ENCODE data around the gene PHACTR3. TPM values are rescaled to one million over a fixed set of nuclear protein-coding genes. Genes with fewer than 3 reads are reported as not detected.

PHACTR3 gene
- total and polyA plus RNA-seq, 4 donors = 0.14 to 0.42 (median 0.17) TPM

DNA sequence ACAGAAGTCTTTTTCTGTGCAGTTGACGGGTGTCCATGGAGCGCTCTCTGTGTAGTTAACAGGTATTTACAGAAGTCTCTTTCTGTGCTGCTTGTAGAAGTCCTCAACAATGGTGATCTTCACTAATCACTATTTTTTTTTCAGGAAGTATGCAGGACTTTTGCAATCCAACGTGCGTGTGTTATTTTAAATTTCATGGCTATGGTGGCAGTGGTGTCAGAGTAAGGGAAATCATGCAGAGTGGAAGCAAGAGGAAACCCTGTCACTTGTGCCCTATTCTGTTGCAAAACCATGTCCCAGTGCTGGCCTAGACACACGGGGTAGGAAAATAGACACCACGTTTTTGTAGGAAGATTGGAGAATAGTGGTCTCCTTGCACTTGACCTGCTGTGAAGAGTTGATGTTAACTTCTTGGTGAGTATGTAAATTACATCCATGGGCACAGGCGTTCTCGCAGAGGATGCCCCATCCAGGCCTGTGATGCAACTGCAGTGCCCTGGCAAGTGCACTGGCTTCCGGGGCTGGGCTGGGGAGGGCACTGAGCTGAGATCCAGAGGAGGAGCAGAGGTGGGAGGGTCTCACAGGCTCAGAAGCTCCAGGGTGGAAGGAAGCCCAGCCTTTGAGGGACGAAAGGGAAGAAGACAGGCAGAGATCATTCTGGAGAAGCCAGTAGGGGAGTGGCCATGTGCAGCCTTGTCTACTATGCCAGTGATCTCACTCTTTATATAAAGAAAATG lies 182.6 kb downstream of the PHACTR3 start:
- peaks cover 0 to 3% (median 2%) of the 10 kb centered on the region in 4 donors for H3K9me3 ChIP-seq (ENCODE audit: control insufficient read depth in 4 of 4, low read length in 3 of 4)
- H3K9ac ChIP-seq (ENCODE audit: low read depth in 1 of 2, low read length in 2 of 2) = no peak overlapping the region
- H3K27me3 ChIP-seq (ENCODE audit: control insufficient read depth in 4 of 4, insufficient read depth in 4 of 4, low read length in 3 of 4) = no peaks in the 10 kb centered on the region
- 58% methylated on average over 10 of the region's 10 CpGs for WGBS
- TF ChIP-seq FOXA2 (IDR thresholded peaks at IDR 0.05) = no peak
- TF ChIP-seq, protein P1, sequence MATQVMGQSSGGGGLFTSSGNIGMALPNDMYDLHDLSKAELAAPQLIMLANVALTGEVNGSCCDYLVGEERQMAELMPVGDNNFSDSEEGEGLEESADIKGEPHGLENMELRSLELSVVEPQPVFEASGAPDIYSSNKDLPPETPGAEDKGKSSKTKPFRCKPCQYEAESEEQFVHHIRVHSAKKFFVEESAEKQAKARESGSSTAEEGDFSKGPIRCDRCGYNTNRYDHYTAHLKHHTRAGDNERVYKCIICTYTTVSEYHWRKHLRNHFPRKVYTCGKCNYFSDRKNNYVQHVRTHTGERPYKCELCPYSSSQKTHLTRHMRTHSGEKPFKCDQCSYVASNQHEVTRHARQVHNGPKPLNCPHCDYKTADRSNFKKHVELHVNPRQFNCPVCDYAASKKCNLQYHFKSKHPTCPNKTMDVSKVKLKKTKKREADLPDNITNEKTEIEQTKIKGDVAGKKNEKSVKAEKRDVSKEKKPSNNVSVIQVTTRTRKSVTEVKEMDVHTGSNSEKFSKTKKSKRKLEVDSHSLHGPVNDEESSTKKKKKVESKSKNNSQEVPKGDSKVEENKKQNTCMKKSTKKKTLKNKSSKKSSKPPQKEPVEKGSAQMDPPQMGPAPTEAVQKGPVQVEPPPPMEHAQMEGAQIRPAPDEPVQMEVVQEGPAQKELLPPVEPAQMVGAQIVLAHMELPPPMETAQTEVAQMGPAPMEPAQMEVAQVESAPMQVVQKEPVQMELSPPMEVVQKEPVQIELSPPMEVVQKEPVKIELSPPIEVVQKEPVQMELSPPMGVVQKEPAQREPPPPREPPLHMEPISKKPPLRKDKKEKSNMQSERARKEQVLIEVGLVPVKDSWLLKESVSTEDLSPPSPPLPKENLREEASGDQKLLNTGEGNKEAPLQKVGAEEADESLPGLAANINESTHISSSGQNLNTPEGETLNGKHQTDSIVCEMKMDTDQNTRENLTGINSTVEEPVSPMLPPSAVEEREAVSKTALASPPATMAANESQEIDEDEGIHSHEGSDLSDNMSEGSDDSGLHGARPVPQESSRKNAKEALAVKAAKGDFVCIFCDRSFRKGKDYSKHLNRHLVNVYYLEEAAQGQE (IDR thresholded peaks at IDR 0.05) = no peak
- H3K27ac ChIP-seq (ENCODE audit: low read depth in 1 of 2, low read length in 2 of 2) = no peak overlapping the region
- H3K4me3 ChIP-seq (ENCODE audit: low read depth in 1 of 3, low read length in 3 of 3) = no peak overlapping the region
- no peaks in the 10 kb centered on the region for H3K36me3 ChIP-seq (ENCODE audit: control insufficient read depth in 4 of 4, insufficient read depth in 3 of 4, low read depth in 1 of 4, low read length in 3 of 4)
- peak; percentile 17 for DNase-seq (ENCODE audit: low spot score)
- H3K4me1 ChIP-seq (ENCODE audit: control insufficient read depth in 4 of 4, insufficient read depth in 4 of 4, low read length in 3 of 4) = no peaks in the 10 kb centered on the region

DNA sequence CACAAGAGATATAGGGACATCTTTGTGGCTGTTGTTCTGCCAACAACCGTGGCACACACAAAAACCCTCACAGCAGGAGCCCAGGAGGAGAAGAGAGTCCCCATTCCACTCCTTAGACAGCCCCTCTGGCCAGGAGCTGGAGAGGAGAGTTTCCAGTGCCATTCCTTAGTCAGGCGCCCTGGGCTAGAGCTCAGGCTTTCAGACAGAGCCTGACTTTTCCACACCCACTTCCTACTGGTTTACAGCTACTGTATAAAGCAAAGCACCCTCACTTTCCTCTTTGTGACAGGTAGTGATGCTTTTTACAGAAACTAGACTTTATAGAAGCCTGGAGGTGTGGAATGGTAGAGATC lies 183.2 kb downstream of the PHACTR3 start:
- no peak for DNase-seq (ENCODE audit: low spot score)
- H3K27me3 ChIP-seq (ENCODE audit: control insufficient read depth in 4 of 4, insufficient read depth in 4 of 4, low read length in 3 of 4) = no peaks in the 10 kb centered on the region
- no peak overlapping the region for H3K27ac ChIP-seq (ENCODE audit: low read depth in 1 of 2, low read length in 2 of 2)
- WGBS = 44% methylated on average over 2 of the region's 2 CpGs
- H3K36me3 ChIP-seq (ENCODE audit: control insufficient read depth in 4 of 4, insufficient read depth in 3 of 4, low read depth in 1 of 4, low read length in 3 of 4) = no peaks in the 10 kb centered on the region
- H3K4me3 ChIP-seq (ENCODE audit: low read depth in 1 of 3, low read length in 3 of 3) = no peak overlapping the region
- TF ChIP-seq, protein P2, sequence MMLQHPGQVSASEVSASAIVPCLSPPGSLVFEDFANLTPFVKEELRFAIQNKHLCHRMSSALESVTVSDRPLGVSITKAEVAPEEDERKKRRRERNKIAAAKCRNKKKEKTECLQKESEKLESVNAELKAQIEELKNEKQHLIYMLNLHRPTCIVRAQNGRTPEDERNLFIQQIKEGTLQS (IDR thresholded peaks at IDR 0.05) = no peak
- TF ChIP-seq, protein P3, sequence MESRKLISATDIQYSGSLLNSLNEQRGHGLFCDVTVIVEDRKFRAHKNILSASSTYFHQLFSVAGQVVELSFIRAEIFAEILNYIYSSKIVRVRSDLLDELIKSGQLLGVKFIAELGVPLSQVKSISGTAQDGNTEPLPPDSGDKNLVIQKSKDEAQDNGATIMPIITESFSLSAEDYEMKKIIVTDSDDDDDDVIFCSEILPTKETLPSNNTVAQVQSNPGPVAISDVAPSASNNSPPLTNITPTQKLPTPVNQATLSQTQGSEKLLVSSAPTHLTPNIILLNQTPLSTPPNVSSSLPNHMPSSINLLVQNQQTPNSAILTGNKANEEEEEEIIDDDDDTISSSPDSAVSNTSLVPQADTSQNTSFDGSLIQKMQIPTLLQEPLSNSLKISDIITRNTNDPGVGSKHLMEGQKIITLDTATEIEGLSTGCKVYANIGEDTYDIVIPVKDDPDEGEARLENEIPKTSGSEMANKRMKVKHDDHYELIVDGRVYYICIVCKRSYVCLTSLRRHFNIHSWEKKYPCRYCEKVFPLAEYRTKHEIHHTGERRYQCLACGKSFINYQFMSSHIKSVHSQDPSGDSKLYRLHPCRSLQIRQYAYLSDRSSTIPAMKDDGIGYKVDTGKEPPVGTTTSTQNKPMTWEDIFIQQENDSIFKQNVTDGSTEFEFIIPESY (IDR thresholded peaks at IDR 0.05) = no peak
- no peak for TF ChIP-seq RAD21 (IDR thresholded peaks at IDR 0.05)
- H3K9ac ChIP-seq (ENCODE audit: low read depth in 1 of 2, low read length in 2 of 2) = no peak overlapping the region
- no peaks in the 10 kb centered on the region for H3K4me1 ChIP-seq (ENCODE audit: control insufficient read depth in 4 of 4, insufficient read depth in 4 of 4, low read length in 3 of 4)
- peaks cover 0 to 9% (median 3%) of the 10 kb centered on the region in 4 donors for H3K9me3 ChIP-seq (ENCODE audit: control insufficient read depth in 4 of 4, low read length in 3 of 4)

DNA sequence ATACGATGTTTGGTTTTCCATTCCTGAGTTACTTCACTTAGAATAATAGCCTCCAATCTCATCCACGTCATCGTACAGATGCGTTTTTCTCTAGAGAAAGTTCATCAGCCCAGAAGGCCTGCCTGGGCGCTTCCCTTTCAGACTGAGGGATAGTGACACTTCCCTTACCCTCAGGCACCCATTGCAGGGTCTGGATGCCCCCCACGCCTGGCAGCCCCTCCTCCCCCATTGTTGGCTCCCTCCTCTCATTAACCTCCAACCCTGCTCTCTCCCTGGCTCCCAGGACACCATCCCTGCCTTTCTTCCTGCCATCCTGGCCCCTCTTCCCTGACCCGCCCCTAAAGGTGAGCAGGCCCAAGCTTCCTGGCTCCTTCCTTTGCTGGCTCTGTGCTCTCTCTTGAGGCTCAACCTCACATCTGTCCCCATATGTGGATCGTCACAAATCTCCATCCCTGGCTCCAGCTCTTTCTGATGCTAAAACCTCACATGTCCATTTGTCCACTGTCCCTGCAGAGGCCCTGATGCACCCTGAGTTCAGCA lies 183.9 kb downstream of the PHACTR3 start:
- H3K36me3 ChIP-seq (ENCODE audit: control insufficient read depth in 4 of 4, insufficient read depth in 3 of 4, low read depth in 1 of 4, low read length in 3 of 4) = no peaks in the 10 kb centered on the region
- no peaks in the 10 kb centered on the region for H3K4me1 ChIP-seq (ENCODE audit: control insufficient read depth in 4 of 4, insufficient read depth in 4 of 4, low read length in 3 of 4)
- no peaks in the 10 kb centered on the region for H3K27me3 ChIP-seq (ENCODE audit: control insufficient read depth in 4 of 4, insufficient read depth in 4 of 4, low read length in 3 of 4)
- TF ChIP-seq, protein P2 (IDR thresholded peaks at IDR 0.05) = no peak
- no peak for TF ChIP-seq FOXA1 (IDR thresholded peaks at IDR 0.05)
- TF ChIP-seq HNF4A (conservative IDR thresholded peaks at IDR 0.05) = no peak
- no peak for TF ChIP-seq JUND (IDR thresholded peaks at IDR 0.05)
- no peak for TF ChIP-seq RAD21 (IDR thresholded peaks at IDR 0.05)
- no peak for TF ChIP-seq NR2F2 (IDR thresholded peaks at IDR 0.05)
- no peak for TF ChIP-seq YY1 (IDR thresholded peaks at IDR 0.05)
- TF ChIP-seq, protein P4, sequence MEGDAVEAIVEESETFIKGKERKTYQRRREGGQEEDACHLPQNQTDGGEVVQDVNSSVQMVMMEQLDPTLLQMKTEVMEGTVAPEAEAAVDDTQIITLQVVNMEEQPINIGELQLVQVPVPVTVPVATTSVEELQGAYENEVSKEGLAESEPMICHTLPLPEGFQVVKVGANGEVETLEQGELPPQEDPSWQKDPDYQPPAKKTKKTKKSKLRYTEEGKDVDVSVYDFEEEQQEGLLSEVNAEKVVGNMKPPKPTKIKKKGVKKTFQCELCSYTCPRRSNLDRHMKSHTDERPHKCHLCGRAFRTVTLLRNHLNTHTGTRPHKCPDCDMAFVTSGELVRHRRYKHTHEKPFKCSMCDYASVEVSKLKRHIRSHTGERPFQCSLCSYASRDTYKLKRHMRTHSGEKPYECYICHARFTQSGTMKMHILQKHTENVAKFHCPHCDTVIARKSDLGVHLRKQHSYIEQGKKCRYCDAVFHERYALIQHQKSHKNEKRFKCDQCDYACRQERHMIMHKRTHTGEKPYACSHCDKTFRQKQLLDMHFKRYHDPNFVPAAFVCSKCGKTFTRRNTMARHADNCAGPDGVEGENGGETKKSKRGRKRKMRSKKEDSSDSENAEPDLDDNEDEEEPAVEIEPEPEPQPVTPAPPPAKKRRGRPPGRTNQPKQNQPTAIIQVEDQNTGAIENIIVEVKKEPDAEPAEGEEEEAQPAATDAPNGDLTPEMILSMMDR (IDR thresholded peaks at IDR 0.05; ENCODE audit: low read depth, low read length, missing input control) = no peak
- no peak for TF ChIP-seq GABPA (IDR thresholded peaks at IDR 0.05 in 1 of 2, conservative IDR thresholded peaks at IDR 0.05 in 1 of 2)
- TF ChIP-seq, protein P5, sequence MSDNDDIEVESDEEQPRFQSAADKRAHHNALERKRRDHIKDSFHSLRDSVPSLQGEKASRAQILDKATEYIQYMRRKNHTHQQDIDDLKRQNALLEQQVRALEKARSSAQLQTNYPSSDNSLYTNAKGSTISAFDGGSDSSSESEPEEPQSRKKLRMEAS (IDR thresholded peaks at IDR 0.05) = no peak
- no peak for TF ChIP-seq RXRA (IDR thresholded peaks at IDR 0.05)
- TF ChIP-seq FOXA2 (IDR thresholded peaks at IDR 0.05) = no peak
- no peak for TF ChIP-seq TAF1 (conservative IDR thresholded peaks at IDR 0.05)
- TF ChIP-seq EGR1 (IDR thresholded peaks at IDR 0.05; ENCODE audit: low read depth in 2 of 2) = no peak
- DNase-seq (ENCODE audit: low spot score) = peak; percentile 4
- 58% methylated on average over 8 of the region's 8 CpGs for WGBS
- no peak overlapping the region for H3K9ac ChIP-seq (ENCODE audit: low read depth in 1 of 2, low read length in 2 of 2)
- H3K9me3 ChIP-seq (ENCODE audit: control insufficient read depth in 4 of 4, low read length in 3 of 4) = peaks cover 0 to 9% (median 3%) of the 10 kb centered on the region in 4 donors
- H3K27ac ChIP-seq (ENCODE audit: low read depth in 1 of 2, low read length in 2 of 2) = no peak overlapping the region
- no peak overlapping the region for H3K4me3 ChIP-seq (ENCODE audit: low read depth in 1 of 3, low read length in 3 of 3)

All from liver (tissue), 9 donors.